WTC11 (cell line): ENCODE results near the gene EDA. TPM values are rescaled to one million over a fixed set of nuclear protein-coding genes. Genes with fewer than 3 reads are reported as not detected.

Source experiments
- ATAC-seq: fragments of 200-7000 bp; cut with Tn5 transposase; 2 replicates; pipeline ENCODE4 v1.10.0; 2021; ENCODE audit warnings: mild to moderate bottlenecking, moderate library complexity
- CTCF ChIA-PET: fragments of 300-600 bp; sonication (Branson Sonifier 250); formaldehyde crosslinking; loops from one replicate; lab custom pipeline; 2021; ENCODE audit warnings: antibody characterized with exemption; lab: Charles Lee
- POLR2A ChIA-PET: fragments of 350-600 bp; sonication (Branson Sonifier 250); formaldehyde crosslinking; loops from one replicate; lab custom pipeline; 2021; ENCODE audit warnings: antibody characterized with exemption; lab: Charles Lee
- DNase-seq: peaks from one replicate; pipeline ENCODE4 v3.0.0; 2021; ENCODE audit warnings: low spot score
- H3K27ac Mint-ChIP-seq: 2 replicates; pipeline ENCODE4 v1.8.0; 2021; ENCODE audit warnings: mixed read lengths
- H3K27me3 Mint-ChIP-seq: 2 replicates; pipeline ENCODE4 v1.8.0; 2021; ENCODE audit warnings: low read depth, mild to moderate bottlenecking, moderate library complexity, mixed read lengths
- H3K36me3 Mint-ChIP-seq: 2 replicates; pipeline ENCODE4 v1.8.0; 2021; ENCODE audit warnings: mixed read lengths
- H3K4me1 Mint-ChIP-seq: 2 replicates; pipeline ENCODE4 v1.8.0; 2022; ENCODE audit warnings: mixed read lengths
- H3K4me3 Mint-ChIP-seq: 2 replicates; pipeline ENCODE4 v1.8.0; 2021; ENCODE audit warnings: mild to moderate bottlenecking, moderate library complexity, mixed read lengths
- H3K9me3 Mint-ChIP-seq: 2 replicates; pipeline ENCODE4 v1.8.0; 2021; ENCODE audit warnings: mixed read lengths
- ELF4 ChIP-seq: sonication (generic); formaldehyde crosslinking; IDR thresholded peaks from 2 replicates; pipeline ENCODE4 v1.8.1; 2022; ENCODE audit warnings: low read depth, mild to moderate bottlenecking, moderate library complexity, missing genetic modification reagents
- ESRRA ChIP-seq: sonication (generic); formaldehyde crosslinking; IDR thresholded peaks from 2 replicates; pipeline ENCODE4 v1.8.1; 2022; ENCODE audit warnings: mild to moderate bottlenecking, missing genetic modification reagents, borderline replicate concordance
- FOXK1 ChIP-seq: sonication (generic); formaldehyde crosslinking; IDR thresholded peaks from 2 replicates; pipeline ENCODE4 v1.8.0; 2022; ENCODE audit warnings: mild to moderate bottlenecking, moderate library complexity, missing genetic modification reagents
- TP53 ChIP-seq: sonication (generic); formaldehyde crosslinking; IDR thresholded peaks from 2 replicates; pipeline ENCODE4 v1.8.1; 2023; ENCODE audit warnings: mild to moderate bottlenecking, missing genetic modification reagents
- ZNF121 ChIP-seq: sonication (generic); formaldehyde crosslinking; IDR thresholded peaks from 2 replicates; pipeline ENCODE4 v1.8.0; 2023; ENCODE audit warnings: missing genetic modification reagents
- ZNF281 ChIP-seq: sonication (generic); formaldehyde crosslinking; IDR thresholded peaks from 2 replicates; pipeline ENCODE4 v1.8.0; 2023; ENCODE audit warnings: mild to moderate bottlenecking, missing genetic modification reagents
- ZNF423 ChIP-seq: fragments of 250-450 bp; sonication (Bioruptor Pico); IDR thresholded peaks from 2 replicates; pipeline ENCODE4 v2.1.2; 2022; ENCODE audit warnings: mild to moderate bottlenecking, moderate library complexity
- total RNA-seq: library from RNA; stranded (reverse); gene quantifications from 3 replicates; pipeline ENCODE4 v1.2.3, GENCODE V29; 2021
- TF ChIP-seq, protein P1 (sequence below): sonication (generic); formaldehyde crosslinking; IDR thresholded peaks from 2 replicates; pipeline ENCODE4 v1.8.0; 2023; ENCODE audit warnings: missing genetic modification reagents, mild to moderate bottlenecking, borderline replicate concordance
- TF ChIP-seq, protein P2 (sequence below): fragments of 250-450 bp; sonication (Bioruptor Pico); conservative IDR thresholded peaks from 2 replicates; pipeline ENCODE4 v1.9.0; 2021; ENCODE audit warnings: mild to moderate bottlenecking

The EDA gene
- total RNA-seq, 1 experiment from 2014 or later: 15.1 TPM

- TF ChIP-seq, protein P1, sequence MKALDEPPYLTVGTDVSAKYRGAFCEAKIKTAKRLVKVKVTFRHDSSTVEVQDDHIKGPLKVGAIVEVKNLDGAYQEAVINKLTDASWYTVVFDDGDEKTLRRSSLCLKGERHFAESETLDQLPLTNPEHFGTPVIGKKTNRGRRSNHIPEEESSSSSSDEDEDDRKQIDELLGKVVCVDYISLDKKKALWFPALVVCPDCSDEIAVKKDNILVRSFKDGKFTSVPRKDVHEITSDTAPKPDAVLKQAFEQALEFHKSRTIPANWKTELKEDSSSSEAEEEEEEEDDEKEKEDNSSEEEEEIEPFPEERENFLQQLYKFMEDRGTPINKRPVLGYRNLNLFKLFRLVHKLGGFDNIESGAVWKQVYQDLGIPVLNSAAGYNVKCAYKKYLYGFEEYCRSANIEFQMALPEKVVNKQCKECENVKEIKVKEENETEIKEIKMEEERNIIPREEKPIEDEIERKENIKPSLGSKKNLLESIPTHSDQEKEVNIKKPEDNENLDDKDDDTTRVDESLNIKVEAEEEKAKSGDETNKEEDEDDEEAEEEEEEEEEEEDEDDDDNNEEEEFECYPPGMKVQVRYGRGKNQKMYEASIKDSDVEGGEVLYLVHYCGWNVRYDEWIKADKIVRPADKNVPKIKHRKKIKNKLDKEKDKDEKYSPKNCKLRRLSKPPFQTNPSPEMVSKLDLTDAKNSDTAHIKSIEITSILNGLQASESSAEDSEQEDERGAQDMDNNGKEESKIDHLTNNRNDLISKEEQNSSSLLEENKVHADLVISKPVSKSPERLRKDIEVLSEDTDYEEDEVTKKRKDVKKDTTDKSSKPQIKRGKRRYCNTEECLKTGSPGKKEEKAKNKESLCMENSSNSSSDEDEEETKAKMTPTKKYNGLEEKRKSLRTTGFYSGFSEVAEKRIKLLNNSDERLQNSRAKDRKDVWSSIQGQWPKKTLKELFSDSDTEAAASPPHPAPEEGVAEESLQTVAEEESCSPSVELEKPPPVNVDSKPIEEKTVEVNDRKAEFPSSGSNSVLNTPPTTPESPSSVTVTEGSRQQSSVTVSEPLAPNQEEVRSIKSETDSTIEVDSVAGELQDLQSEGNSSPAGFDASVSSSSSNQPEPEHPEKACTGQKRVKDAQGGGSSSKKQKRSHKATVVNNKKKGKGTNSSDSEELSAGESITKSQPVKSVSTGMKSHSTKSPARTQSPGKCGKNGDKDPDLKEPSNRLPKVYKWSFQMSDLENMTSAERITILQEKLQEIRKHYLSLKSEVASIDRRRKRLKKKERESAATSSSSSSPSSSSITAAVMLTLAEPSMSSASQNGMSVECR (CRISPR knock-in tag): no peak
- TF ChIP-seq ELF4 (CRISPR knock-in tag): no peak
- TF ChIP-seq ZNF423 (CRISPR knock-in tag): no peak
Observed at GRCh38 chrX:70066646-70067045, 450.7 kb downstream of the EDA start (continued).

DNA sequence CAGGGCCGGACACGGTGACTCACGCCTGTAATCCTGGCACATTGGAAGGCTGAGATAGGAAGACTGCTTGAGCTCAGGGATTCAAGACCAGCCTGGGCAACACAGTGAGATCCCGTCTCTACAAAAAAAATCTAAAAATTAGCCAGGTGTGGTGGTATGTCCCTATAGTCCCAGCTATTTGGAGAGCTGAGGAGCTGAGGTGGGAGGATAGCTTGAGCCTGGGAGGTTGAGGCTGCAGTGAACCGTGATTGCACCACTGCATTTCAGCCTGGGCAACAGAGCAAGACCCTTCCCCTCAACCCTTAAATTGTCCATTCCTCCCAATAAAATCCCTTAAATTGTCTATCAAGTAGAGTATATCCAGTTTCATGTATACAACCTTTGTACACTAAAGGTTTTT lies 463.4 kb downstream of the EDA start:
- Mint-ChIP-seq H3K27ac (no peak overlapping the region), H3K9me3 (peaks cover 6% of the 10 kb centered on the region)

DNA sequence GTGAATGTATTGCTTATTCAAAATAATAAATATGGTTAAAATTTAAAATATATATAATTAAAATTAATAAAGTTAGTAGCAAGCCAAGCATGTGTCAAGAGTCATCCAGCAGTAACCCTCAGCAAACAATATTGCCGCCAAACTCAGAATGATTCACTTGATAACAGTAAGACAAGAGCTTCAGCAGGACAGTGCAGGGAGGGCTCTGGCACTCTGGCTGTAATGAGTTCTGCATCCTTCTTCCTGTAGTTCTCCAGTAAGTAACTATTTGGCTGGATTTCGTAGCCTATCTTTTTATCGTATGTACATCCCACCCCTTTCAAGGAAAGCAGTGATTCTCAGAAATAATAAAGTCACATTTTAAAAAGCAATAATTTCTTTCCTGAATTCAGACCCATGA lies 464.0 kb downstream of the EDA start:
- Mint-ChIP-seq H3K9me3 (peaks cover 6% of the 10 kb centered on the region), H3K36me3 (peaks cover 3% of the 10 kb centered on the region; the same call in 1 of the 2 replicates), H3K4me3 (no peak overlapping the region), H3K27me3 (no peaks in the 10 kb centered on the region), H3K4me1 (peaks cover 10% of the 10 kb centered on the region), H3K27ac (no peak overlapping the region)
- ChIA-PET CTCF (no interaction called here), POLR2A (no interaction called here)
- DNase-seq (no peak), ATAC-seq (no peak)
- TF ChIP-seq FOXK1 (CRISPR knock-in tag) (no peak), ZNF121 (no peak), TP53 (CRISPR knock-in tag) (no peak), ZNF281 (CRISPR knock-in tag) (no peak)
- TF ChIP-seq, protein P1 (CRISPR knock-in tag): no peak
- TF ChIP-seq, protein P2, sequence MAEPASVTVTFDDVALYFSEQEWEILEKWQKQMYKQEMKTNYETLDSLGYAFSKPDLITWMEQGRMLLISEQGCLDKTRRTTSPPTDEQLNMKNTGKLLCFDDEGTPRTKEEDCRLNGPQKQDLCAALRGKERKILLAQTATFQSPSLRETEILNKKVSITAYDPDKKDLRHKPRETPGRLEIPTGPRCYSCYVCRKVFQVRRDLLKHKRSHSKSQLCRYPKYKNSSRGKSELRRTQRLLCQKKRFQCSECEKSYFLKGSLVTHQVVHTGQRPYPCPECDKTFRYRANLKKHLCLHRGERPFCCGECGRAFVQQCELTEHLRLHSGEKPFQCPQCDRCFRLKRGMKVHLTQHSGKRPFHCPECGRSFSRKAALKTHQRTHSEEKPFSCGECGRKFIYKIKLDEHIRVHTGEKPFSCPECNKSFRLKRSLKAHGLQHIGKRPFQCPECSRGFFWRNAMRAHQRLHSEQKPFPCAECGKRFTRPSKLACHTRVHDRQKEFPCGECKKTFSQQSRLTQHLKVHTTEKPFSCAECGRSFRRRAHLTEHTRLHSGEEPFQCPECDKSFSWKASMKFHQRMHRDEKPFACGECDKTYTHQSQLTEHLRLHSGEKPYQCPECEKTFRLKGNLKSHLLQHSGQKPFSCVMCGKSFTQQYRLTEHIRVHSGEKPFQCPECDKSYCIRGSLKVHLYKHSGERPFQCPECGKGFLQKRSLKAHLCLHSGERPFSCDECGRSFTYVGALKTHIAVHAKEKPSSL (CRISPR knock-in tag): no peak

More for the DNA sequence above, 463.4 kb downstream of the EDA start:
- Mint-ChIP-seq H3K36me3 (peaks cover 3% of the 10 kb centered on the region; the same call in 1 of the 2 replicates), H3K4me1 (peaks cover 7% of the 10 kb centered on the region), H3K27me3 (no peaks in the 10 kb centered on the region)
- CTCF ChIA-PET: interaction anchor here (1.0 kb wide), 1 partner anchor 46 kb away, joined by 3 read pairs; no protein-coding TSS in a partner anchor
- TF ChIP-seq ZNF121 (peak; percentile 64; the same call in 1 of the 2 replicates), ESRRA (no peak)
- TF ChIP-seq, all 79 proteins: peak for 1
- ATAC-seq: no peak
- no peak overlapping the region for H3K4me3 Mint-ChIP-seq
- no peak for DNase-seq
- POLR2A ChIA-PET: no interaction called here
